Forelimb muscle (tissue), 1 donor: ENCODE measurements around the gene PRPF6. TPM values are rescaled to one million over a fixed set of nuclear protein-coding genes. Genes with fewer than 3 reads are reported as not detected.

Experiments
- DNase-seq: peaks from one replicate; pipeline ENCODE4 v3.0.0-alpha.2; 2013; ENCODE audit warnings: low read depth
- polyA plus RNA-seq: library from polyadenylated mRNA; unstranded; fragments of 120-200 nt; gene quantifications from one replicate; pipeline ENCODE4 v1.2.1, GENCODE V29; 2013; ENCODE audit not compliant: insufficient read length

Gene PRPF6
- polyA plus RNA-seq, 1 donor: 55.3 TPM

DNA sequence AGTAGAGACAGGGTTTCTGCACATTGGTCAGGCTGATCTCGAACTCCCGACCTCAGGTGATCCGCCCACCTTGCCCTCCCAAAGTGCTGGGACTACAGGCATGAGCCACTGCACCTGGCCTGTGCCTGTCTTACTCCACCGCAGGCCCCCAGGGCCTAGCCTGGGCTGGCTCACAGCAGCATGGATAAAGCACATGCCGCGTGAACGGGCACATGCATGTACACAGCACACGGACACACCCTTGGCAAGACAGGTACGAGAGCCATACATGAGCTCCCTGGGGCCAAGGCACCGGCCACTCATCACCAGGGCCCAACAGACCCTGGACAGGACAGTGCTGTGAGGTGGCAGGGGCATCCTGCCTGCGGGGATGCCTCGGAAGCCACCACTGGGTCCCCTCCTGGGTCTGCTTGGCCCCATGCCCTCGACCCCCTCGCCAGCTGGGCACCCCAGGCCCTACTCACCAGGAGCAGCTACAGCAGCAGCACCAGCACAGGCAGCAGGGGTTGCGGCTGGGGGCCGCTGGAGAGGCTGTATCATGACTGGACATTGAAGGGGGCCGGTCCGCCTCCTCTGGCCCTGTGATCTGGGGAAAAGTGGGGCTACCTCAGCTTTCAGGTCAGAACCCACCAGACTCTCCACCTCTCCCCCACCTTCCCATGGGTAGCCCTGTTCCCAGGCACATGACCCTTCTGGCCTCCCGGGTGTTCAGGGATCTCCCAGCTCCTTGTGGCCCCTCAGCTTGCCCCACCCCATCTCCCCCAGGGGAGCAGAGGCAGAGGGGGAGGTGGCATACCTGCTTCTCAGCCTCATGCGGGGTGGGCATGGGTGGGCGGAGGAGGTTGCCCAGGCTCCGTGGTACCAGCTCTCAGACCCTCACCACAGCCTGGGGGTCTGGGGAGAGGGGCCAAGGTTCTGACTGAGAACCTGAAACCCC lies 95.4 kb downstream of the PRPF6 start:
- DNase-seq: no peak

DNA sequence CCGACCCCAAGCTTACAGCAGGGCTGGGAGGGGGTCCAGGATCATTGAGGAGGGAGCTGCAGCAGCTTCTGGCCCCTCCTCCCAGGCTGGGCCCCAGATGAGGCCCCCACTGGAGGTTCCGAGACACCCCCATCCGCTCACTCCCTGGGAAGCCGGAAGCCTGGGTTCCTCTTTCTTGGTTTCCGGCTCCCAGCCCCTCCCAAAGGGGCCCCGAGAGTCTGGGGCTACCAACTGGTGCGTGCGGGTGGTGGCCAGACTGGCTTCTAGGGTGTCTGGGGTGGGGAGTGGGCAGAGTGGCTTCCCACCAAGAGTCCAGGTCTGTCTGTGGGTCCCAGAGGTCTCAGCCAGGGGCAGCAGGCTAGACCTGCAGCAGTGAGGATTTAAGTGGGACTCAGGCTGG lies 96.2 kb downstream of the PRPF6 start:
- DNase-seq: no peak

DNA sequence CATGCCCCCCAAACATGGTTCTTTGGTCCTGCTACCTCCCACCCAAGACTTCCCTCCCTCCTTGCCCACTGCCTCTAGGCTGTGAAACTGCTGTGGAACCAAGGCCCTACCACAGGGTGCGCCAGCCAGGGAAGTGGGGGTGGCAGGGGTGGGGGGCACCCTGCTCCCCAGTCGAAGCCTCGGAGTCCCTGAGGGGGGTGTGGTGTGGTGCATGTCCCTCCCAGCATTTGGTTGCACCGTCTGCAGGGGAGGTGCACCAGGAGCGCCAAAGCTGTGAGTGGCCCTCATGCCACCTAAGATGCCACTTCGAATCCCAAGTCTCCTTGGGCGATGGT lies 96.6 kb downstream of the PRPF6 start:
- no peak for DNase-seq

DNA sequence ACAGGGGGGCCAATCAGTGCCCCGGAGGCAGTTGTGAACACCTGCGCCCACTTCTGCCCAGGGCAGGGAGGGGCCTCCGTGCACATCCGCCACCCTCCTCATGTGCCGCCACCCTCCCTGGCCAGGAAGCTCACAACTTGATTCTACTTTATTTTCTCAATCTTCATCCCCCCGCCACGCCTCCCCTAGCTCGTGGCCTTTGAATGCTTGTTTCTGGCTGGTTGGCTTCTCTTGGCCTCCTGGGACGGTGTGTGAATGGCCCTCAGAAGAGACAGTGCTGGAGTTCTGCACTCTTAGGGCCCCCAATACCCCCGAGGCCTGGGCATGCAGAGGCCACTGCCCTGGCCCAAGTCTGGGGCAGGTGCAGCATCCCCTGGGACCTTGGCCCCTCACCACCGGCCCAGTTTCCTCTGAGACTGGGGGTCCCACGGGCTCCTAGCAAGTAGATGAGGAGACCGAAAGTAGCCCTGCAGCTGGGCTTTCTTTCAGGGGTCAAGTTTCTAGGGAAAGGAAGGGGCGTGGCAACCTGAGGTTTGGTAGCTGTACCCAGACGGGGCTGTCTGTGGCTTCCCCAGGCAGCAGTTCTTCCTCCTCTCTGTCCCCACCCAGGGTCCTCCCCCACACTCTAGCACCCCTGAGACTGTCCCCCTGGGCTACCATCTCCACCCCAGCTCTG lies 97.1 kb downstream of the PRPF6 start:
- DNase-seq: no peak

DNA sequence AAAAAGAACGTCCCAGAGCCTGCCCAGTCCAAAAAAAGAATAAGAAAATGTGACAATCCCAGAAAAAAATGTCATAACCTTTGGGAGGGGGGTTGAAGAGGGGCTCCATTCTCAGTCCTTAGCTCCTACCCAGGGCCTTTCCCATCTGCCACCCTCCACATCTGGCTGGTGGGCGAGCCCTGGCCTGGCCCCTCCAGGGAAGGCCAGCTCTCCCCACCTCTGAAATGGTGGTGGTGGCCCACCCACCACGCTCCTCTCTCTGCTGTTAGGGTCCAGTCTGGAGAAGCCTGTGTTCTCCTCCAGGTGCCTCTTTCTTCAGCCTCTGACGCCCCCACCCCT lies 98.0 kb downstream of the PRPF6 start:
- DNase-seq: no peak

DNA sequence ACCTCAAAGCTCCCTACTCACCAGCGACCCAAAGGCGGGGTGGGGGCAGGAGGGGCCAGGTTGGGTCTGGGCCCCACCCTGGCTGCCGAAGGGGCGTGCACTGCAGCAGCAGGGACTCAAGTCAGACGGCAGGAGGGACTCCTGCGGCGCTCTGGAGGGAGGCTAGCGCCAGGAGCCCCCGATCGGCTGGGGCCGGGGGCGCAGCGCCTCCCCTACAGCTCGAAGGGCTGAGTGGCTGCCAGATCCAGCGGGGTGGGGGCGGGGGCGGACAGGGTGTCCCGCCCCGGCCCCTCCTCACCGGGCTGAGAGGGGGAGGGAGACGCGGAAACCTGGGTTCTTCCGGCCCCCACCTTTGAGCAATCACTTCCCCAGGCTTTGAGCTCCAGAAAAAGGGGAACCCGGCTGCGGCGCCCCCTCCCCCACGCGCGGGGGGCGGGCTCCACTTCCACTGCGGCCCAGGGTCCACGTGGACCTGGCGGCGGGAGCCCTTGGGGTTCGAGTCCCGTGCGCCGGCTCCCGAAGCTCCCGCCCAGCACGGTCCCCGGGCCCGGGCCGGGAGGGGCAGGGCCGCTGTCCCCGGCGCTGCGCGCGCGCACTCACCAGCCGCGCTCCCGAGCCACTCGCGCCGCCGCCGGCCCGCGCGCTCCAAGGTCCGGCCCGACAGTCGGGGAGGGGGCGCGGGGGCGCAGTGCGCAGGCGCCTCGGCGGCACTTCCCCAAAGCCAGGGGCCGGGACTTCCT lies 98.5 kb downstream of the PRPF6 start, which contains the start of gene RGS19:
RGS19 (minus strand) TSS at position 246 of the 740 bp plus-strand sequence. CDS start 2,632 bp downstream, outside the sequence.
- DNase-seq: peak; percentile 38

DNA sequence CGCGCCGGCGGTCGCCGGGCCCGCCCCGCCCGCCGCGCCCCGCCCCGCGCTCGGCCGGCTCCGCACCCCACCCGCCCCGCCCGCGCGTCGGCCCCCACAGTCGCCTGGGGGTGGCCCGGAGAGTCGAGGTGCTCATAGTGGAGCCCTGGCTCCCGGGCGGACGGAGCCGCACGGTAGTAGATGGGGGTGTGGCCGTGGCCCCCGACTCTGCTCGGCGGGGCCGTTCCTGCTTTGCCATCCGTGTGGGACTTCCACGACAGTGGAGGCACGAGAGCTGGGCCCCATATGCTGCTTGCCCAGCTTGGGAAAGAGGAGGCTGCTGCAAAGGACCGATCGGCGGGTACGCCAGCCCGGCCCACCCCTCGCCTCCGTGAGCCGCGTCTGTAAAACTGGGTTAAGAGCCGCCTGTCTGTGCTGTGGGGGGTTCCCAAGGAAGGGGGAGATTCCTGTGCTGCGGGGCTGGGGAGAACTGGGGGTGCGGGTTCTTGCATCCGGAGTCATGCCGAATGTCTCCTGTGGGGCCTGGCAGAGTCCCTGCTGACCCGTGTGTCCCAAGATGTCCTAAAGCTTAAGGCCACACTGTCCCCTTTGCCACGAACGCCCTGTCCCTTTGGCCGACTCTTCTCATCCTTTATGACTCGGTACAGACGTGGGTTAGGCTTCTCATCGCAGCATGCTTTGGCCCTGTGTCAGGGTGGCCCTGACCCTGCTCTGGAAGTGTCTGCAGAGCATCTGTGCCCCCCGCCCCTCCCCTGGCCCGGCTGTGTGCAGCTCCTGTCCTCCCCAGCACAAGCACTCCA lies 99.3 kb downstream of the PRPF6 start, which contains the start of gene OPRL1:
OPRL1 (plus strand) TSS at position 70 of the 800 bp plus-strand sequence. CDS start 12,639 bp downstream, outside the sequence.
- DNase-seq: no peak

DNA sequence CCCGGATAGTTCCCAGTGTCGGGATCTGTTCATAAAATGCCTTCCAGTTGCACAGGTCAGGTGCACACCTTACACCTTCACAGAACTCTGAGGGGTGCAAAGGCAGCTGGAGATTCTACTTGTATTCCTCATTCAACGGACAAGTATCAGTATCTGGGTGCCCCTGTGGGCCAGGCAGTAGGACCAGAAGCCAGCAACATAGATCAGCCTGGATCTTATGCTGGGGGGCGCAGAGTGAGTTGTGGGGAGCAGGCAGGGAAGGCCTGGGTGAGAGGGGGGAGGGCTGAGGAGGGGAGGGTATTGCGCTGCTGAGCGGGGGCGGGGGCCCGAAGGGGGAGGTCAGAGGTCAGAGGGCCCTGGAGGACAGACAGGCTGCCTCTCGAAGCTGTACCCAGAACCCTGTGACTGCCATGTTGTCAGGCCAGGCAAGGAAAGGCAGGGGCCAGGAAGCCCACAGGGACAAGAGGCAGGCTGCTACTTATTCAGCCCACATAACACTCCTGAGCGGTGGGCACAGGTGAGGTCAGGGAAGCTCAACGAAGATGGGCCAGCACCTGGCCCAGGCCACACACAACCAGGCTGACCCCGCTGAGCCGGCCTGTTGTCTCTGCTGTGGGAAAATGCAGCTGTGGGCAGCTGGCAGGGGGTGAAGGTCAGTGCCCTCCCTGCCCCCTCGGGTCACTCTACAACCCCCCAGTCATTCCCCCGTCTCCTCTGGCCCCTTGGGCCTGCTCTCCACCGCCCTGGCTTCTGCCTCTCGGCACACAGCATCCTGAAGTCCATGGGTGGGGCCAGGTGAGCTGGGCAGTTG lies 100.1 kb downstream of the PRPF6 start:
- DNase-seq: no peak

DNA sequence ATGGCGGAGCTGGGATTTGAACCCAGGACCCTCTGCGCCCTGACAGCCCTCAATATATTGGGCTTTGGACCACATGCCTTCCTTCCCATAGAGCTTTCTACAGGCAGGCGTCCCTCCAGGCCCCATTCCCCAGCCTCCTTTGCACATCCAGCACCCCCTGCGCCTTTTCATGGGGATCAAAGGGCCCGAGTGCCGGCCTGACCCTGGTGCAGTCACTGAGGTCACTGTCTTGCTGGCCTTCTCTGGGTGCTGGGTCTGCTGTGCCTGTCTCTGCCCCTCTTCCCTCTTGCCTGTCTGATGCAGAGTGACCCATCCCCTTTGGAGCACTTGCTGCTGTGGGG lies 100.7 kb downstream of the PRPF6 start:
- DNase-seq: no peak

DNA sequence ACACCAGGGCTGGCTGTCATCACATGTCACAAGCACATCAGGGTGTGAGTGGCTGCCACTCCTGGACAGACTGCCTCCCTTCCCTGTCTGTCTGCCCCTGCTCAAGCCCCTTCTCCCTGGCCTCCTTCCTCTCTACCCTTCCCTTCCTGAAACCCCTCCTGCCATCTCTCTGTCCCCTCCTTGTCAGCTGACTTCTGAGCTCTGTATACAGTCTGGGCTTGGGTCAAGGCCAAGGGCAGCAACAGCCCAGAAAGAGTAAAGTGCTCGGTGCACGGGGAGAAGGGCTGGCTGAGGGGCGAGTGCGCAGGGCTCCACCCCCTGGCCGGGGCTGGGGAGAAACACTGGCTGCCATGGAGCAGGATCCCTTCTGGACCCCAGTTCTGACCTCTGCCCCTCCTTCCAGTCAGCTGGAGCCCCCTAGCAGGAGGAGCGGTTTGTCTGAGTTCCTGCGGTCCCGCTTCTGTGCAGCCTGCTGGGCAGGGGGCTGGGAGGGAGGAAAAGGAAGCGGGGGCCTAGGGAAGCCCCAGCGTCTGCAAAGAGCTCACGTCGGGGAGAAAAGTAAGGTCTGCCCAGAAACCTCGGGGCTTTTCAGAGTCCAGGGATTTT lies 101.3 kb downstream of the PRPF6 start:
- DNase-seq: no peak

Other genes with a start within 250 kb of the PRPF6 start
- gene LIME1, start 244.5 kb upstream of the PRPF6 start, polyA plus RNA-seq: 4.6 TPM
- 148 TPM for gene SLC2A4RG, start 241.4 kb upstream of the PRPF6 start, polyA plus RNA-seq
- gene ZBTB46, start 149.9 kb upstream of the PRPF6 start, polyA plus RNA-seq: 18.1 TPM
- not detected for gene ABHD16B, start 119.6 kb upstream of the PRPF6 start, polyA plus RNA-seq
- 76.8 TPM for gene TPD52L2, start 115.9 kb upstream of the PRPF6 start, polyA plus RNA-seq
- 32.6 TPM for gene DNAJC5, start 86.0 kb upstream of the PRPF6 start, polyA plus RNA-seq
- 48.5 TPM for gene UCKL1, start 24.7 kb upstream of the PRPF6 start, polyA plus RNA-seq
- gene ZNF512B, start 11.2 kb upstream of the PRPF6 start, polyA plus RNA-seq: 23.0 TPM
- 3.0 TPM for gene SAMD10, start 1.5 kb upstream of the PRPF6 start, polyA plus RNA-seq
- 1.4 TPM for gene C20orf204, start 55.0 kb downstream of the PRPF6 start, polyA plus RNA-seq
- gene SOX18, start 68.5 kb downstream of the PRPF6 start, polyA plus RNA-seq: 10.8 TPM
- gene TCEA2, start 82.1 kb downstream of the PRPF6 start, polyA plus RNA-seq: 43.5 TPM
- 4.7 TPM for gene RGS19, start 98.4 kb downstream of the PRPF6 start, polyA plus RNA-seq
- gene OPRL1, start 99.0 kb downstream of the PRPF6 start, polyA plus RNA-seq: 1.1 TPM
- gene LKAAEAR1, start 103.3 kb downstream of the PRPF6 start, polyA plus RNA-seq: 0.18 TPM
- gene NPBWR2, start 126.4 kb downstream of the PRPF6 start, polyA plus RNA-seq: not detected
- 0.13 TPM for gene MYT1, start 183.3 kb downstream of the PRPF6 start, polyA plus RNA-seq